Umbilical cord (tissue), 2 donors: ENCODE data around the gene PHOX2A. TPM values are rescaled to one million over a fixed set of nuclear protein-coding genes. Genes with fewer than 3 reads are reported as not detected.
"Not testable (repeated sequence)": the region's sequence is repeated elsewhere in the genome, so short reads cannot be mapped to it uniquely, and the experiment has no call there.

Source experiments
- DNase-seq: peaks from one replicate; pipeline ENCODE4 v3.0.0-alpha.2; 2015; ENCODE audit warnings: low spot score
- total RNA-seq: library from RNA; depleted of rRNA; stranded (reverse); fragments of >200 nt; gene quantifications from one replicate; pipeline ENCODE4 v1.2.3, GENCODE V29; 2014; ENCODE audit warnings: low replicate concordance; ENCODE audit not compliant: insufficient read depth

Gene PHOX2A
- 1.2 TPM for total RNA-seq

DNA sequence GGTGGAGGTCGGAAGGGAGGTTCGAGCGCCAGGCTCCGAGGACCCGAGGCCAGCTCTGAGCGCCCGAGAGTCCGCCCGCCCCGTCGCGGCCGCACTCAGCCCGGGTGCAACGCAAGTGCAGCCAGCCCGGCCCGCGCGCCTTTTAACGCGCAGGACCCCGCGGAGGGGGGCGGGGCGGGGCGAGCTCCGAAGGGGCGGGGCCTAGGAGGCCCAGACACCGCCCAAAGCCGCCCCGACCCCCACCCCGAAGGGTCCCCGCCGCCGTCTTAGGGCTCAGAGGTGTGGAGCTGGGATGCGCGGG, at the start of gene PHOX2A:
Gene PHOX2A (minus strand): TSS at position 117 of the 301 bp plus-strand sequence. CDS start 172 bp downstream, outside the sequence.
- no peak for DNase-seq

DNA sequence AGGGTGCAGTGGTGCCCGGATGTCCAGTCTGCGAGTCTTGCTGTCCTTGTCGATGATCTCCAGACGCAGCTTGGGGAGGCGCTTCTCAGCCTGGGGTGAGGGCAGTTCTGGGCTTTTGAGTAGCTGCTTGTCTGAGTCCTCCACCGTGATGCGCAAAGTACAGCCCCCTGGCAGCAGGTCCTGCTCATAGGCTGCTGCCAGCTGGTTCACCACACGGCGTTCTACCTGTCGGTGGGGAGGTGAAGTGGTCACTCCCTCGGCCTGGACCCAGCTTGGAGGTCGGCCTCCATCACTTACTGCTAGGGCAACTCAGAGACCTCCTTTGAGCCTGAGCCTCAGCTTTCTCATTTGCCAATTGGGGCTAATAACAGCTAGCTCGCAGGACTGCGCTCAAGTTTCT, 49.4 kb upstream of the PHOX2A start:
- DNase-seq, result no peak

GRCh38 chr11:72292106-72292785, 48.3 kb upstream of the PHOX2A start:
- DNase-seq, result no peak

GRCh38 chr11:72290741-72291140, 46.8 kb upstream of the PHOX2A start:
- not testable (repeated sequence) for DNase-seq

GRCh38 chr11:72287293-72287692, 43.3 kb upstream of the PHOX2A start:
- DNase-seq, result no peak

DNA sequence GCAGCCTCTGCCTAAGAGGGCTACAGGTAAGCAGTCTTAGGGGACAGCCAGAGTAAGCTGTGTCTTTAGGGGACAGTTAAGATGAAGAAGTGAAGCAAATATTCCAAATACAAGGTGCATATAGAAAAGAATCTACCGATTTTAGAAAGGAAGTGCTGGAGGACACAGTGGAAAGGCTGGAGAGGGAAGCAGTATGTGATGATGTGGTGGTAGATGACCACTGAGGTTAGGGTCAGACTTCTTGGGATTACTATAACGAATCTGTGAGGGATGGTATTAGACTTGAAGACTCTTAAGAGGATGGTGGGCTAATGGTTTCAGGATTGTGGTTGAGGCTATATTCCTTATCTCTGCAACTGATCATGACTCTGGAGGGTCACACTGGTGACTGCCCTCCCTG, 40.0 kb upstream of the PHOX2A start:
- DNase-seq, result no peak

DNA sequence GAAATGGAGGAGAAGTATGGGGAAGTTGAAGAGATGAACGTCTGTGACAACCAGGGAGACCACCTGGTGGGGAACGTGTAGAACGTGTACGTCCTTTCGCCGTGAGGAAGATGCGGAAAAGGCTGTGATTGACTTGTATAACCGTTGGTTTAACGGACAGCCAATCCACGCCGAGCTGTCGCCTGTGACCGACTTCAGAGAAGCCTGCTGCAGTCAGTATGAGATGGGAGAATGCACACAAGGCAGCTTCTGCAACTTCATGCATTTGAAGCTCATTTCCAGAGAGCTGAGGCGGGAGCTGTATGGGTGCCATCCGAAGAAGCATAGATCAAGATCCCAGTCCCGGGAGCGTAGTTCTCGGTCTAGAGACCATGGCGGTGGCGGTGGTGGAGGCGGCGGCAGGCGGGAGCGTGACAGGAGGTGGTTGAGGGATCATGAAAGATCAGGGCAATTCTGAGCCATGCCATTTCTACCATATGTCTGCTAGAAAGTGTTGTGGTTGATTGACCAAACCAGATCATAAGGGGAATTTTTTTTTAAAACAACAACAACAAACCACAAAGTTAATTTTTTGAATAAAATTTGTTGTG, 36.8 kb upstream of the PHOX2A start:
- no peak for DNase-seq

DNA sequence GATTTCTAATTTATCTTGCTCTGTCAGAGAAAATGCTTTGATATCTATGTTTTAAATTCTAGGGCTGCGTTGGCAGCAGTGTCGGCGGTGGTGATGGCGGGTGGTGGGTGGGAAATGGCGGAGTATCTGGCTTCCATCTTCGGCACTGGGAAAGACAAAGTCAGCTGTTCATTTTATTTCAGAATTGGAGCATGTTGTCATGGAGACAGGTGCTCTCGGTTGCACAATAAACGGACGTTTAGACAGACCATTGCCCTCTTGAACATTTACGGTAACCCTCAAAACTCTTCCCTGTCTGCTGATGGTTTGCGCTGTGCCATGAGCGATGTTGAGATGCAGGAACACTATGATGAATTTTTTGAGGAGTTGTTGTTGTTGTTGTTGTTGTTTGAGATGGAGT, 36.1 kb upstream of the PHOX2A start:
- no peak for DNase-seq

- no peak for DNase-seq
Observed at GRCh38 chr11:72278905-72279304, 34.9 kb upstream of the PHOX2A start.

GRCh38 chr11:72274435-72274834, 30.5 kb upstream of the PHOX2A start:
- no peak for DNase-seq

- DNase-seq, result no peak
Observed at GRCh38 chr11:72271980-72272379, 28.0 kb upstream of the PHOX2A start.

DNA sequence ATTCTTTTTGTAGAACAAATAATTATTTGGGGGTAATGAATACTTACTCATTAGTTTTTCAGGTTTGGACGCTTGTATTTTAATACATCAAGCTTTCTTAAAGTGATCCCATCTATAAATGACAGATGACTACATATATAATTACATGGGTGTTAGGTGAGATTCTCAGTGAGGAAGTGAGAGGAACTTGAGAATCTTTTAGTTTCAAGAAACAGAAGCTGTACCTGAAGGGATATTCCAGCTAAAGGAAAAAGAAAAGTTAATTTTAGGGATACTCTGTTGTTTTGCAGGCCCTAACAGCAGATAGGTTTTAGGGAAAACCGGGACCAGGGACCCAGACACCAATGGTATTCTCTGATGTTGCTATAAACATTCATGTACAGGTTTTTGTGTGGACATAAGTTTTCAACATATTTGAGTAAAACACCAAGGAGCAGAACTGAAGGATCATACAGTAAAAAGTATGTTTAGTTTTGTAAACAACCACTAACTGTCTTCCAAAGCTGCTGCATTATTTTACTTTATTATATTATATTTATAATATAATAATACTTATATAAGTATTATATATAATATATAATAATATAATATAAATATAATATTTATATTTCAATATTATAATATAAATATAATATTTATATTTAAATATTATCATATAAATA, 24.1 kb upstream of the PHOX2A start:
- no peak for DNase-seq

DNA sequence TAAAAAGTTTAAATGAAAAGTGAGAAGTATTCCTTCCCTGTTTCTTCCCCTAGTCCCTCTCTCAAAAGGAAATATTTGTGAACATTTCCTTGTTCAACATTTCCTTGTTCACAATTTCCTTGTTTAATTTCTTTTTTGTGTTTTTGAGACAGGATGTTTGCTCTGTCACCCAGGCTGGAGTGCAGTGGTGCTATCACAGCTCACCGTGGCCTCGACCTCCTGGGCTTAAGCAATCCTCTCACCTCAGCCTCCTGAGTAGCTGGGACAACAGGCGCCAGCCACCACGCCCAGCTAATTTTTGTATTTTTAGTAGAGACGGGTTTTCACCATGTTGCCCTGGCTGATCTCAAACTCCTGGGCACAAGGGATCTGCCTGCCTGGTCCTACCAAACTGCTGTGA, 23.0 kb upstream of the PHOX2A start:
- not testable (repeated sequence) for DNase-seq

DNA sequence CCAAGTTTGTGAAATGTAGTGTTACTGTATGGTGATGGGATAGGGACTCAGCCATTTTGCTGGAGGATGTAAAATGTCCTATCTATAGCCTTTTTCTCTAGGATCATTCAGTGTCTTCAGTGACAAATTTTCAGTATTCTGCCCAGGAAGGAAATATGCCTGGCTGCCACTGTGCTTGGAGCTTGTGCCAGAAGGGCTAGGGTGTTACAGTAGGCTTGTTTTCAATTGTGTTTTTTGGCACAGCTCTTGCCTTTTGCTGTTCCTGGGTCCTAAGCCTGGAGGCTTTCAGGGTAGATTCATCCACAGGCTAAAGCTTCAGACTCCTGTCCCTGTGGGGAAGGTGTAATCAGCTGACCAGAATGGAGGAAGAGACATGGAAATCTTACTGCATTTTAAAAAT, 22.0 kb upstream of the PHOX2A start:
- DNase-seq, result no peak

DNA sequence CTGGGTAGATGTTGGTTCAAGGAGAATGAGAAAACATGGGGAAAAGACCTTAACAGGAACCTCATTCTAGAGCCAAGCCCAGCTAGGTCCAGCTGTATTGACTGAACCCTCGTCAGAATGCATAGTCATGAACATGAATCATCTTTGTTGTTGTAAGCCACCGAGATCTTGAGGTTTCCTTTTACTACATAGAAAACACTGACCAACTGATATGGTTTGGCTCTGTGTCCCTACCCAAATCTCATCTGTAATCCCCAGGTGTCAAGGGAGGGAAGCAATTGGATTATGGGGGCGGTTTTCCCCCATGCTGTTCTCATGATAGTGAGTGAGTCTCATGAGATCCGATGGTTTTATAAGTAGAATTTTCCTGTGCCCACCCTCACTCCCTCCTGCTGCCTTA, 19.4 kb upstream of the PHOX2A start:
- DNase-seq, result no peak

GRCh38 chr11:72260574-72260973, 16.6 kb upstream of the PHOX2A start:
- DNase-seq, result no peak

GRCh38 chr11:72259490-72259889, 15.5 kb upstream of the PHOX2A start:
- no peak for DNase-seq

- DNase-seq, result no peak
Observed at GRCh38 chr11:72257570-72257969, 13.6 kb upstream of the PHOX2A start.

DNA sequence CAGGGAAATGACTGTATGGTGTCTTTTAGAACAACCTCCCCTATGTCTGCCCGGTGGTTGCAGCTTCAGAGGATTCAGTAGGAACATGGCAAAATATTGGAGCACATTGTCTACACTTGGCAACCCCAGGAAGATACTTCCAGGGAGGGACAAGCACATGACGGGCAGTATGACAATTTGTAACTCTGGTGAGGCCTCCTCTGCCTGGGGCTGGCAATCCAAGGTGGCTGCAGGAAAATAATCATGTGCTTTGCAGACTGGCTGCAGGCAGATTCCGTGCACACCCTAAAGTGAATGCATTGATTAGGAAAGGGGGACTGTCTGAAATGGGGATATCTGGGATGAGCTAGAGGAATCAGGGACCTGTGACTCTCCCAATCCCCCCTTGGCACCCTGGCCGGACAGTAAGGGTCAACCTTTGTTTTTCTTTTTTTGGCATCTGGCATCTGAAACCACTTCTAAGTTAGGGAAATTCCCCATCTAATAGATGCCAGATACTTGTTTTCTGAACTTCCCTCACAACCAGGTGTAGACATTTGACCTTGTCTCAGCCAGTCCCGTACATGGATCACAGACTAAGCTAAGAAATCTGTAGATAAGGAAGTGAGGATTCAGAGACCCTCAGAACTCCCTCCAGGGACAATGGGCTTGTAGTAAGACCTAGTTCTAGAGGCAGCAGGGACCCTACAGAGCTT, 10.5 kb upstream of the PHOX2A start:
- DNase-seq, result no peak

- DNase-seq, result no peak
Observed at GRCh38 chr11:72253392-72253791, 9.4 kb upstream of the PHOX2A start.

- DNase-seq, result no peak
Observed at GRCh38 chr11:72251614-72252013, 7.6 kb upstream of the PHOX2A start.

GRCh38 chr11:72250661-72251464, 6.9 kb upstream of the PHOX2A start:
- DNase-seq, result no peak
